HS-5 (cell line): ENCODE results near the gene ACADSB.

Experiments
- DNase-seq: peaks from one replicate; pipeline ENCODE4 v3.0.0-alpha.2; 2012; ENCODE audit warnings: low read depth

ACADSB gene

GRCh38 chr10:123042708-123043408 is 34.1 kb downstream of the ACADSB start:
- no peak for DNase-seq

- DNase-seq: no peak
Measured at GRCh38 chr10:123043409-123043925, 34.7 kb downstream of the ACADSB start.

GRCh38 chr10:123044391-123044790 is 35.6 kb downstream of the ACADSB start:
- DNase-seq: no peak

- no peak for DNase-seq
Measured at GRCh38 chr10:123045961-123046731, 37.3 kb downstream of the ACADSB start.

- DNase-seq: no peak
Measured at GRCh38 chr10:123057968-123058367, 49.2 kb downstream of the ACADSB start.

GRCh38 chr10:123061865-123062264 is 53.1 kb downstream of the ACADSB start:
- no peak for DNase-seq

GRCh38 chr10:123062726-123063125 is 53.9 kb downstream of the ACADSB start:
- no peak for DNase-seq

- no peak for DNase-seq
Measured at GRCh38 chr10:123068087-123068853, 59.5 kb downstream of the ACADSB start.

- DNase-seq: no peak
Measured at GRCh38 chr10:123069246-123069986, 60.6 kb downstream of the ACADSB start.

GRCh38 chr10:123073187-123073586 is 64.4 kb downstream of the ACADSB start:
- no peak for DNase-seq

- DNase-seq: no peak
Measured at GRCh38 chr10:123074215-123074614, 65.4 kb downstream of the ACADSB start.

- no peak for DNase-seq
Measured at GRCh38 chr10:123081896-123082295, 73.1 kb downstream of the ACADSB start.

- DNase-seq: no peak
Measured at GRCh38 chr10:123083811-123084210, 75.0 kb downstream of the ACADSB start.

- DNase-seq: no peak
Measured at GRCh38 chr10:123086281-123086680, 77.5 kb downstream of the ACADSB start.

- DNase-seq: no peak
Measured at GRCh38 chr10:123087348-123087747, 78.5 kb downstream of the ACADSB start.

GRCh38 chr10:123087786-123088185 is 79.0 kb downstream of the ACADSB start:
- DNase-seq: no peak

- DNase-seq: no peak
Measured at GRCh38 chr10:123092635-123093414, 84.0 kb downstream of the ACADSB start.

- no peak for DNase-seq
Measured at GRCh38 chr10:123093489-123093888, 84.7 kb downstream of the ACADSB start.

GRCh38 chr10:123096452-123096851 is 87.6 kb downstream of the ACADSB start:
- no peak for DNase-seq

GRCh38 chr10:123097039-123097438 is 88.2 kb downstream of the ACADSB start:
- DNase-seq: no peak
